Measurements from ENCODE around the gene CRB3. TPM values are rescaled to one million over a fixed set of nuclear protein-coding genes. Genes with fewer than 3 reads are reported as not detected.

Gene CRB3
- total RNA-seq, 1 donor = not detected

DNA sequence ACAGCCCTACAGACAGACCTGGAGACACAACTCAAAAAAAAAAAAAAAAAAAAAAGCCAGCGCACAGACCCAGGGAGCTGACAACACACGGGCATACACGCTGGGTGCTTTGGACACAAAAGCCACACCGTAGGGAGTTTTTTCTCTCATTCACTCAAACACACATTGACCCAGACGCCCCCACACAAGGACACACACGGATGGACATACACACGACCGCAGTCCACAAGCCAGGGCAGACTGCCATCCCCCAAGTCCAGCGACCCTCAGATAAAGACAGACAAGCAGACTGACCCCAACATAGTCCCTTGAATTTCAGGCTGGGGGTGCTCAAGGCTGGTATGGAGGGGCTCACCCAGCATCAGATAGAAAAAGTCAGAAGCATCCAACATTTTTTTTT, 50.0 kb downstream of the CRB3 start:
- TF ChIP-seq, protein P1, sequence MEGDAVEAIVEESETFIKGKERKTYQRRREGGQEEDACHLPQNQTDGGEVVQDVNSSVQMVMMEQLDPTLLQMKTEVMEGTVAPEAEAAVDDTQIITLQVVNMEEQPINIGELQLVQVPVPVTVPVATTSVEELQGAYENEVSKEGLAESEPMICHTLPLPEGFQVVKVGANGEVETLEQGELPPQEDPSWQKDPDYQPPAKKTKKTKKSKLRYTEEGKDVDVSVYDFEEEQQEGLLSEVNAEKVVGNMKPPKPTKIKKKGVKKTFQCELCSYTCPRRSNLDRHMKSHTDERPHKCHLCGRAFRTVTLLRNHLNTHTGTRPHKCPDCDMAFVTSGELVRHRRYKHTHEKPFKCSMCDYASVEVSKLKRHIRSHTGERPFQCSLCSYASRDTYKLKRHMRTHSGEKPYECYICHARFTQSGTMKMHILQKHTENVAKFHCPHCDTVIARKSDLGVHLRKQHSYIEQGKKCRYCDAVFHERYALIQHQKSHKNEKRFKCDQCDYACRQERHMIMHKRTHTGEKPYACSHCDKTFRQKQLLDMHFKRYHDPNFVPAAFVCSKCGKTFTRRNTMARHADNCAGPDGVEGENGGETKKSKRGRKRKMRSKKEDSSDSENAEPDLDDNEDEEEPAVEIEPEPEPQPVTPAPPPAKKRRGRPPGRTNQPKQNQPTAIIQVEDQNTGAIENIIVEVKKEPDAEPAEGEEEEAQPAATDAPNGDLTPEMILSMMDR (IDR thresholded peaks at IDR 0.05; ENCODE audit: insufficient read depth, low read length) = no peak
- DNase-seq (ENCODE audit: low read depth) = no peak
- no peak overlapping the region for H3K4me3 ChIP-seq (ENCODE audit: low read depth, low read length)

GRCh38 chr19:6514926-6515544, 51.0 kb downstream of the CRB3 start:
- no peak for DNase-seq (ENCODE audit: low read depth)
- no peak overlapping the region for H3K4me3 ChIP-seq (ENCODE audit: low read depth, low read length)
- TF ChIP-seq, protein P1 (IDR thresholded peaks at IDR 0.05; ENCODE audit: insufficient read depth, low read length) = no peak

GRCh38 chr19:6516018-6516658, 52.1 kb downstream of the CRB3 start:
- TF ChIP-seq, protein P1 (IDR thresholded peaks at IDR 0.05; ENCODE audit: insufficient read depth, low read length) = no peak

More at GRCh38 chr19:6516018-6516658, 52.1 kb downstream of the CRB3 start:
- peak; percentile 91 for DNase-seq (ENCODE audit: low read depth)
- H3K4me3 ChIP-seq (ENCODE audit: low read depth, low read length) = peak overlapping the region; percentile 77

Small RNA genes lying within 50 kb of the gene (small RNA-seq; reads per million reads assigned to genes)
- gene AC010503.2 = not detected

Other genes with a start within 250 kb of the CRB3 start
- 7.8 and 16.6 TPM in 2 replicates for gene MLLT1, start 184.3 kb upstream of the CRB3 start, total RNA-seq (ENCODE audit: low replicate concordance)
- gene ACER1, start 130.7 kb upstream of the CRB3 start, total RNA-seq (ENCODE audit: low replicate concordance) = not detected in 2 replicates
- 20.9 and 39.4 TPM in 2 replicates for gene CLPP, start 102.7 kb upstream of the CRB3 start, total RNA-seq (ENCODE audit: low replicate concordance)
- gene ALKBH7, start 91.5 kb upstream of the CRB3 start, total RNA-seq (ENCODE audit: low replicate concordance) = 29.9 and 38.3 TPM in 2 replicates
- gene PSPN, start 88.3 kb upstream of the CRB3 start, total RNA-seq (ENCODE audit: low replicate concordance) = 0.41 and 1.2 TPM in 2 replicates
- 33.6 and 59.2 TPM in 2 replicates for gene GTF2F1, start 71.1 kb upstream of the CRB3 start, total RNA-seq (ENCODE audit: low replicate concordance)
- 30.4 and 86.5 TPM in 2 replicates for gene KHSRP, start 39.5 kb upstream of the CRB3 start, total RNA-seq (ENCODE audit: low replicate concordance)
- not detected in 2 replicates for gene SLC25A41, start 30.5 kb upstream of the CRB3 start, total RNA-seq (ENCODE audit: low replicate concordance)
- gene SLC25A23, start 4.5 kb upstream of the CRB3 start, total RNA-seq (ENCODE audit: low replicate concordance) = 27.7 and 46.9 TPM in 2 replicates
- not detected in 2 replicates for gene DENND1C, start 17.5 kb downstream of the CRB3 start, total RNA-seq (ENCODE audit: low replicate concordance)
- 0.41 TPM in 1 of 2 replicates, not detected in the other for gene TUBB4A, start 38.0 kb downstream of the CRB3 start, total RNA-seq (ENCODE audit: low replicate concordance)
- gene TNFSF9, start 66.8 kb downstream of the CRB3 start, total RNA-seq (ENCODE audit: low replicate concordance) = 1.7 and 2.6 TPM in 2 replicates
- gene CD70, start 126.9 kb downstream of the CRB3 start, total RNA-seq (ENCODE audit: low replicate concordance) = 0.09 TPM in 1 of 2 replicates, not detected in the other
- gene TNFSF14, start 205.9 kb downstream of the CRB3 start, total RNA-seq (ENCODE audit: low replicate concordance) = 1.6 TPM in 1 of 2 replicates, not detected in the other